Mesendoderm (in vitro differentiated cells): Measurements from ENCODE around the gene PIEZO1.

Experiments used
- DNase-seq: peaks from one replicate; pipeline ENCODE4 v3.0.0; 2013
- H2AK5ac ChIP-seq: 2 replicates; pipeline ENCODE4 v1.6.1; 2013; ENCODE audit warnings: low read length, inconsistent platforms
- H2BK120ac ChIP-seq: 2 replicates; pipeline ENCODE4 v1.6.1; 2013; ENCODE audit warnings: low read depth, mild to moderate bottlenecking, low read length, moderate library complexity, mixed read lengths
- H2BK15ac ChIP-seq: replicated peaks from 2 replicates; pipeline ENCODE4 v1.6.1; 2013; ENCODE audit warnings: low read depth, mild to moderate bottlenecking, moderate library complexity
- H2BK5ac ChIP-seq: 2 replicates; pipeline ENCODE4 v1.6.1; 2013; ENCODE audit warnings: low read length, inconsistent platforms
- H3K18ac ChIP-seq: 2 replicates; pipeline ENCODE4 v1.6.1; 2013; ENCODE audit warnings: mild to moderate bottlenecking, low read length, mixed read lengths
- H3K23ac ChIP-seq: one replicate; pipeline ENCODE4 v1.6.1; 2013; ENCODE audit warnings: low read length
- H3K27ac ChIP-seq: 2 replicates; pipeline ENCODE4 v1.5.1; 2013; ENCODE audit warnings: low read depth, mild to moderate bottlenecking, inconsistent platforms, low read length, moderate library complexity
- H3K27me3 ChIP-seq: 2 replicates; pipeline ENCODE4 v1.6.1; 2013; ENCODE audit warnings: low read length, control low read depth, mild to moderate bottlenecking, inconsistent platforms; ENCODE audit not compliant: insufficient read depth, poor library complexity
- H3K36me3 ChIP-seq: 2 replicates; pipeline ENCODE4 v1.6.1; 2013; ENCODE audit warnings: low read length, inconsistent platforms; ENCODE audit not compliant: control insufficient read depth, insufficient read depth
- H3K4ac ChIP-seq: one replicate; pipeline ENCODE4 v1.6.1; 2013; ENCODE audit warnings: low read depth, mild to moderate bottlenecking, low read length, moderate library complexity
- H3K4me1 ChIP-seq: 2 replicates; pipeline ENCODE4 v1.6.1; 2013; ENCODE audit warnings: low read depth, low read length, inconsistent platforms; ENCODE audit not compliant: control insufficient read depth
- H3K4me2 ChIP-seq: 2 replicates; pipeline ENCODE4 v1.6.1; 2013; ENCODE audit warnings: low read length
- H3K4me3 ChIP-seq: 2 replicates; pipeline ENCODE4 v1.5.1; 2013; ENCODE audit warnings: mild to moderate bottlenecking, low read length
- H3K56ac ChIP-seq: one replicate; pipeline ENCODE4 v1.6.1; 2013; ENCODE audit warnings: low read length
- H3K79me1 ChIP-seq: 2 replicates; pipeline ENCODE4 v1.6.1; 2013; ENCODE audit warnings: low read length, inconsistent platforms
- H3K79me2 ChIP-seq: 2 replicates; pipeline ENCODE4 v1.6.1; 2013; ENCODE audit warnings: mild to moderate bottlenecking, low read length; ENCODE audit not compliant: control insufficient read depth, insufficient read depth
- H3K9ac ChIP-seq: 2 replicates; pipeline ENCODE4 v1.6.1; 2013; ENCODE audit warnings: low read length, inconsistent platforms
- H4K5ac ChIP-seq: one replicate; pipeline ENCODE4 v1.6.1; 2013; ENCODE audit warnings: low read length
- H4K8ac ChIP-seq: one replicate; pipeline ENCODE4 v1.6.1; 2013; ENCODE audit warnings: low read depth, mild to moderate bottlenecking, control low read depth, low read length, moderate library complexity
- WGBS: extraction: QIAGEN DNeasy Blood & Tissue Kit; methylation state at CpG from one replicate; pipeline ENCODE4 v1.1.7; 2013; ENCODE audit warnings: low lambda C conversion rate, missing lambda C conversion rate; ENCODE audit not compliant: insufficient coverage; ENCODE audit errors: extremely low coverage; 5-methylcytosine and 5-hydroxymethylcytosine counted together

Gene PIEZO1

GRCh38 chr16:88798073-88798472 lies 13.1 kb upstream of the PIEZO1 start:
- H3K23ac ChIP-seq, result no peak overlapping the region

DNA sequence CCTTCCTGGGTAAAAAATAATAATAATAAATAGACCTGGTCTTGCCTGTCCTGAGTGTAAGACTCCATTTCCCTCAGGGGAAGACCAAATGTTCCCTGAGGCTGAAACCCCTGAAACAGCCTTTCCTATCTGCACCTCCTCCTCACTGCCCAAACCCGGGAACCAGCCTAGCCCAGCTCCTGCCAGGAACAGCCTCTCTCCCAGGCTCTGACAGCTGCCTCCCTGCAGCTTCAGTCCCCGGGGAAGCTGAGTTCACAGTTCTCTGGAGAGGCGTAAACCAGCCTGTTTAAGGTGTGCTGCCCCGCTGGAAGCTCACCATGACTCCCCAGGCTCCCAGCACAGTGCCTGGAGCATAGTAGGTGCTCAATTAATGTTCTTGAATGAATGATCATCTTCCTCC lies 11.3 kb upstream of the PIEZO1 start:
- H3K4me2 ChIP-seq, result no peak overlapping the region
- no peak overlapping the region for H2BK5ac ChIP-seq
- H3K23ac ChIP-seq, result no peak overlapping the region
- H4K5ac ChIP-seq, result no peak overlapping the region
- no peak overlapping the region for H3K9ac ChIP-seq
- no peak for DNase-seq
- no peak overlapping the region for H2AK5ac ChIP-seq
- no peaks in the 10 kb centered on the region for H3K4me1 ChIP-seq
- no peak overlapping the region for H3K4me3 ChIP-seq
- H3K27ac ChIP-seq, result no peak overlapping the region
- H3K36me3 ChIP-seq, result no peaks in the 10 kb centered on the region
- no peaks in the 10 kb centered on the region for H3K27me3 ChIP-seq
- no peak overlapping the region for H2BK15ac ChIP-seq
- H3K79me1 ChIP-seq, result no peaks in the 10 kb centered on the region
- H2BK120ac ChIP-seq, result no peak overlapping the region
- H4K8ac ChIP-seq, result no peak overlapping the region
- no peaks in the 10 kb centered on the region for H3K79me2 ChIP-seq
- no peak overlapping the region for H3K4ac ChIP-seq
- no CpG with 5 or more reads among the region's 4 CpGs for WGBS
- no peak overlapping the region for H3K56ac ChIP-seq
- no peak overlapping the region for H3K18ac ChIP-seq

More at GRCh38 chr16:88798073-88798472, 13.1 kb upstream of the PIEZO1 start:
- Histone ChIP-seq H3K4ac (no peak overlapping the region), H4K8ac (no peak overlapping the region), H3K79me2 (no peaks in the 10 kb centered on the region), H2AK5ac (no peak overlapping the region), H4K5ac (no peak overlapping the region), H3K79me1 (no peaks in the 10 kb centered on the region), H3K36me3 (no peaks in the 10 kb centered on the region), H2BK15ac (no peak overlapping the region), H3K56ac (no peak overlapping the region), H3K27me3 (no peaks in the 10 kb centered on the region), H2BK5ac (no peak overlapping the region), H2BK120ac (no peak overlapping the region), H3K4me1 (no peaks in the 10 kb centered on the region), H3K4me3 (no peak overlapping the region), H3K27ac (no peak overlapping the region), H3K9ac (no peak overlapping the region), H3K4me2 (no peak overlapping the region), H3K18ac (no peak overlapping the region)
- DNase-seq, result no peak
- WGBS, result 100% methylated on average over 1 of the region's 4 CpGs

- H3K4ac ChIP-seq, result no peak overlapping the region
- no peaks in the 10 kb centered on the region for H3K79me2 ChIP-seq
- H2BK120ac ChIP-seq, result no peak overlapping the region
- H3K18ac ChIP-seq, result no peak overlapping the region
- H3K56ac ChIP-seq, result no peak overlapping the region
- H3K79me1 ChIP-seq, result no peaks in the 10 kb centered on the region
- H4K5ac ChIP-seq, result no peak overlapping the region
- no peak for DNase-seq
- peaks cover 2% of the 10 kb centered on the region for H3K4me1 ChIP-seq
- no peak overlapping the region for H4K8ac ChIP-seq
- no peak overlapping the region for H2BK15ac ChIP-seq
- no peak overlapping the region for H2BK5ac ChIP-seq
- no peak overlapping the region for H2AK5ac ChIP-seq
- no peak overlapping the region for H3K4me2 ChIP-seq
- H3K36me3 ChIP-seq, result no peaks in the 10 kb centered on the region
- no peaks in the 10 kb centered on the region for H3K27me3 ChIP-seq
- H3K4me3 ChIP-seq, result no peak overlapping the region
- WGBS, result no CpG with 5 or more reads among the region's 35 CpGs
- no peak overlapping the region for H3K9ac ChIP-seq
- no peak overlapping the region for H3K27ac ChIP-seq
- no peak overlapping the region for H3K23ac ChIP-seq
Measured at GRCh38 chr16:88793251-88793954, 8.4 kb upstream of the PIEZO1 start.

- Histone ChIP-seq H3K36me3 (no peaks in the 10 kb centered on the region), H3K18ac (no peak overlapping the region), H3K79me1 (no peaks in the 10 kb centered on the region), H3K56ac (no peak overlapping the region), H3K4me1 (peaks cover 2% of the 10 kb centered on the region), H3K4me3 (no peak overlapping the region), H4K8ac (no peak overlapping the region), H3K27me3 (no peaks in the 10 kb centered on the region), H4K5ac (no peak overlapping the region), H3K79me2 (no peaks in the 10 kb centered on the region), H2BK15ac (no peak overlapping the region), H3K4ac (no peak overlapping the region), H3K9ac (no peak overlapping the region), H2BK120ac (no peak overlapping the region), H3K27ac (no peak overlapping the region), H3K4me2 (no peak overlapping the region), H2BK5ac (no peak overlapping the region), H3K23ac (no peak overlapping the region), H2AK5ac (no peak overlapping the region)
- DNase-seq, result no peak
- no CpG with 5 or more reads among the region's 12 CpGs for WGBS
Measured at GRCh38 chr16:88792668-88793250, 7.7 kb upstream of the PIEZO1 start.

DNA sequence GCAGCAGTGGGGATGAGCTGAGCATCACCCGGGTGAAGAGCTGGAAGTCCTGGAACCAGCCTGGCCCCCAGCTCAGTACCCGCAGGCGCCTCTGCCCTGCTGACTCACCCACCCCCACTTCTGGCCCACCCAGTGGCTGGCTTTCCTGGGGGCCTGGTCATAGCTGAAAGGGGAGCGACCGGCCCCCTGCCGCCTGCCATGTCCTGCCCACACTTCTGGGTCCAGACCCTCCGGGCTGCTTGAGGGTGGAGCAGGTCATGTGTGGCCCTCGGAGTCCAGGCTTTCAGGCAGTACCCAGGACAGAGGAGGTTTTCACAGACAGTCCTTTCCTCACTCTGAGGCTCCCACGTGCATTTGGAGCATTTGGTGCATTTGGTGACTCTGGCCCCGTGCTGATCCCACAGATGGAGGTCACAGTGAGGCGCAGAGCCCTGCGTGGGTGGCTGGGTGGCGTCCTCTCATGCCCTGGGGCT lies 7.1 kb upstream of the PIEZO1 start:
- H3K4ac ChIP-seq, result no peak overlapping the region
- H3K27me3 ChIP-seq, result no peaks in the 10 kb centered on the region
- no CpG with 5 or more reads among the region's 13 CpGs for WGBS
- H3K27ac ChIP-seq, result no peak overlapping the region
- no peak overlapping the region for H2BK5ac ChIP-seq
- H3K79me2 ChIP-seq, result no peaks in the 10 kb centered on the region
- no peak overlapping the region for H3K23ac ChIP-seq
- no peak overlapping the region for H3K4me3 ChIP-seq
- H4K8ac ChIP-seq, result no peak overlapping the region
- H4K5ac ChIP-seq, result no peak overlapping the region
- no peak overlapping the region for H3K4me2 ChIP-seq
- no peak for DNase-seq
- peak overlapping the region; percentile 15 for H3K56ac ChIP-seq
- H3K9ac ChIP-seq, result no peak overlapping the region
- no peak overlapping the region for H2BK120ac ChIP-seq
- H2BK15ac ChIP-seq, result no peak overlapping the region
- no peaks in the 10 kb centered on the region for H3K79me1 ChIP-seq
- H3K4me1 ChIP-seq, result peaks cover 2% of the 10 kb centered on the region
- H2AK5ac ChIP-seq, result no peak overlapping the region
- no peak overlapping the region for H3K18ac ChIP-seq
- H3K36me3 ChIP-seq, result no peaks in the 10 kb centered on the region
